ENCODE data around the gene PRR11. TPM values are rescaled to one million over a fixed set of nuclear protein-coding genes. Genes with fewer than 3 reads are reported as not detected.

PRR11 gene
- total RNA-seq, 1 experiment from 2014 or later, result 109 TPM

GRCh38 chr17:59161477-59161876 is 5.9 kb downstream of the PRR11 start:
- no peak overlapping the region for H3K4me2 ChIP-seq
- no TSS peak for BruUV-seq (replicated peaks)
- ChIA-PET POLR2A (ENCODE audit: unreplicated experiment) (no interaction called here), CTCF (no interaction called here)
- TF ChIP-seq CTCF (conservative IDR thresholded peaks at IDR 0.05) (no peak), EZH2 (IDR thresholded peaks at IDR 0.05; ENCODE audit: low read depth) (no peak)
- peaks cover 24% of the 10 kb centered on the region for H3K4me1 ChIP-seq (replicated peaks; ENCODE audit: insufficient read depth)
- H3K9me2 ChIP-seq (ENCODE audit: insufficient read depth), result no peaks in the 10 kb centered on the region
- DNase-seq, result no peak
- H3K79me2 ChIP-seq (ENCODE audit: low read depth), result peaks cover 88% of the 10 kb centered on the region
- no peak overlapping the region for H3K27ac ChIP-seq
- no peaks in the 10 kb centered on the region for H4K20me1 ChIP-seq (ENCODE audit: insufficient read depth)
- no peak overlapping the region for H2AFZ ChIP-seq
- no peaks in the 10 kb centered on the region for H3K9me3 ChIP-seq (ENCODE audit: insufficient read depth, low read depth)
- intact Hi-C loops (cut with micrococcal nuclease; ENCODE audit: unreplicated experiment), result no loop called here
- H3K4me3 ChIP-seq, result no peak overlapping the region
- H3K36me3 ChIP-seq (ENCODE audit: low read depth), result no peaks in the 10 kb centered on the region
- no peaks in the 10 kb centered on the region for H3F3A ChIP-seq (ENCODE audit: insufficient read depth, low read depth)
- no peaks in the 10 kb centered on the region for H3K27me3 ChIP-seq (ENCODE audit: insufficient read depth, low read depth)

- Histone ChIP-seq H3K4me2 (no peak overlapping the region), H3K79me2 (ENCODE audit: low read depth) (peaks cover 64% of the 10 kb centered on the region), H4K20me1 (ENCODE audit: insufficient read depth) (no peaks in the 10 kb centered on the region), H3K27ac (no peak overlapping the region), H3K9me2 (ENCODE audit: insufficient read depth) (no peaks in the 10 kb centered on the region), H2AFZ (no peak overlapping the region), H3F3A (ENCODE audit: insufficient read depth, low read depth) (no peaks in the 10 kb centered on the region), H3K4me1 (replicated peaks; ENCODE audit: insufficient read depth) (no peaks in the 10 kb centered on the region), H3K27me3 (ENCODE audit: insufficient read depth, low read depth) (no peaks in the 10 kb centered on the region), H3K36me3 (ENCODE audit: low read depth) (no peaks in the 10 kb centered on the region), H3K9me3 (ENCODE audit: insufficient read depth, low read depth) (no peaks in the 10 kb centered on the region), H3K4me3 (no peak overlapping the region)
- CTCF ChIA-PET, result no interaction called here
- POLR2A ChIA-PET (ENCODE audit: unreplicated experiment), result interaction anchor here (0.7 kb wide), 1 partner anchor 526 kb away, joined by 3 read pairs; no protein-coding TSS in a partner anchor
- intact Hi-C loops (cut with micrococcal nuclease; ENCODE audit: unreplicated experiment), result no loop called here
- no TSS peak for BruUV-seq (replicated peaks)
- TF ChIP-seq CTCF (conservative IDR thresholded peaks at IDR 0.05) (peak; percentile 84), EZH2 (IDR thresholded peaks at IDR 0.05; ENCODE audit: low read depth) (no peak)
- DNase-seq, result peak in 1 of 2 experiments; percentile 22
Measured at GRCh38 chr17:59165933-59166342, 10.4 kb downstream of the PRR11 start.

- Histone ChIP-seq H3K4me2 (no peak overlapping the region), H4K20me1 (ENCODE audit: insufficient read depth) (no peaks in the 10 kb centered on the region)
Measured at GRCh38 chr17:59167571-59168001, 12.0 kb downstream of the PRR11 start.

More at GRCh38 chr17:59167571-59168001, 12.0 kb downstream of the PRR11 start:
- no peak overlapping the region for H3K4me3 ChIP-seq
- no peak overlapping the region for H2AFZ ChIP-seq
- no peaks in the 10 kb centered on the region for H3K27me3 ChIP-seq (ENCODE audit: insufficient read depth, low read depth)
- H3K27ac ChIP-seq, result no peak overlapping the region
- POLR2A ChIA-PET (ENCODE audit: unreplicated experiment), result no interaction called here
- H3K36me3 ChIP-seq (ENCODE audit: low read depth), result peaks cover 6% of the 10 kb centered on the region; the same call in 1 of the 2 replicates
- CTCF ChIA-PET, result no interaction called here
- DNase-seq, result no peak
- H3F3A ChIP-seq (ENCODE audit: insufficient read depth, low read depth), result no peaks in the 10 kb centered on the region
- H3K9me2 ChIP-seq (ENCODE audit: insufficient read depth), result no peaks in the 10 kb centered on the region
- H3K79me2 ChIP-seq (ENCODE audit: low read depth), result peaks cover 51% of the 10 kb centered on the region
- BruUV-seq (replicated peaks), result no TSS peak
- intact Hi-C loops (cut with micrococcal nuclease; ENCODE audit: unreplicated experiment), result no loop called here
- TF ChIP-seq EZH2 (IDR thresholded peaks at IDR 0.05; ENCODE audit: low read depth), result no peak
- no peak for TF ChIP-seq CTCF (conservative IDR thresholded peaks at IDR 0.05)
- H3K9me3 ChIP-seq (ENCODE audit: insufficient read depth, low read depth), result no peaks in the 10 kb centered on the region
- H3K4me1 ChIP-seq (replicated peaks; ENCODE audit: insufficient read depth), result no peaks in the 10 kb centered on the region
